Suppressor macrophage treated with lipopolysaccharide for 1 hour (primary cell): ENCODE results near the gene ARID3A.

Experiments used
- DNase-seq, 3 donors: peaks; one replicate each; pipeline ENCODE4 v3.0.0-alpha.2; 2020 to 2022

ARID3A gene

GRCh38 chr19:1007399-1008251 lies 81.8 kb downstream of the ARID3A start:
- DNase-seq: no peak

- DNase-seq: no peak
Measured at GRCh38 chr19:1008268-1009040, 82.6 kb downstream of the ARID3A start.

- no peak for DNase-seq
Measured at GRCh38 chr19:1009041-1009980, 83.5 kb downstream of the ARID3A start.

DNA sequence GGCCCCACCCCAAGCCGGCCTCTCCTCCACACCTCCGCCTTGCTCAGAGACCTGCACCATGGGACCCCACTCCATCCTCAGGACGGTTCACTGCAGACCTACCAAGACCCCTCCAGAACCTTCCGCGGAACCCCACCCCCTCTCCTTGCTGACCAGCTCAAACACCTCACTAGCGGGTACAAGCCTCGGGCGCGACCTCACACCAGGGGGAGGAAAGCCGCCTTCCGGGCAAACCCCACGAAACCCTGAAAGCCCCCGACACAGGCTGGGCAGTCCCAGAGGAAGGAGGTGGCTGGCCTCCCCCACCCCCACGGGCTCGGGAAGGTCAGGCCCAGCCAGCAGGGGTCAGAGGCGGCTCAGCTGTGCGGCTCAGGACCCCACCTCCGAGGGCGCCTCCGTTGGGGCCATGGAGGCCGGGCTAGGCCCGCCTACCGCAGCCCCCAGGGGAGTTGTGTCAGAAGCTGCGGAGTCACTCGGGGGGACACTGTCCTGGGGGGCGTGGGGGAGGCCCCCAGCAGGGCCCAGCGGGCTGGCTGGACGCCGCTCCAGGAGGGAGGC lies 84.2 kb downstream of the ARID3A start:
- DNase-seq: peak in 1 of 3 donors; percentile 21

GRCh38 chr19:1010586-1011510 lies 85.0 kb downstream of the ARID3A start:
- DNase-seq: no peak

GRCh38 chr19:1011831-1012333 lies 86.0 kb downstream of the ARID3A start:
- no peak for DNase-seq

DNA sequence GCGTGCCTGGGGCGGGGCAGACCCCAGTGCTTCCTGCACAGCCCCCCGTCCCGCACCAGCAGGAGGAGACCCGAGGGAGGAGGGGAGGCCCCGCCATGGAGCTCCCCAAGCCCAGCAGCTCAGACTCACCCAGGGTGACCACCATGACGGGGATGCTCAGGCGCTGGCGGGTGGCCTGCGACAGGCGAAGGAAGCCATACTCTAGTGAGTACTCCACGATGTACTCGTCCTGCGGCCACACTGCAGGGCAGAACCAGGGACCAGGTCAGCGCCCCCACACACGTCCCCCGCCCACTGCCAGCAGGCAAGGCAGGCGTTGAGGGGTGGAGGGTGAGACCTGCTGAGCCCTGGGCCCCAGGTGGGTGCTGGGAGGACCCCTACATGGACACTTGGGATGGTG lies 86.5 kb downstream of the ARID3A start:
- no peak for DNase-seq

GRCh38 chr19:1013218-1013617 lies 87.4 kb downstream of the ARID3A start:
- DNase-seq: no peak

DNA sequence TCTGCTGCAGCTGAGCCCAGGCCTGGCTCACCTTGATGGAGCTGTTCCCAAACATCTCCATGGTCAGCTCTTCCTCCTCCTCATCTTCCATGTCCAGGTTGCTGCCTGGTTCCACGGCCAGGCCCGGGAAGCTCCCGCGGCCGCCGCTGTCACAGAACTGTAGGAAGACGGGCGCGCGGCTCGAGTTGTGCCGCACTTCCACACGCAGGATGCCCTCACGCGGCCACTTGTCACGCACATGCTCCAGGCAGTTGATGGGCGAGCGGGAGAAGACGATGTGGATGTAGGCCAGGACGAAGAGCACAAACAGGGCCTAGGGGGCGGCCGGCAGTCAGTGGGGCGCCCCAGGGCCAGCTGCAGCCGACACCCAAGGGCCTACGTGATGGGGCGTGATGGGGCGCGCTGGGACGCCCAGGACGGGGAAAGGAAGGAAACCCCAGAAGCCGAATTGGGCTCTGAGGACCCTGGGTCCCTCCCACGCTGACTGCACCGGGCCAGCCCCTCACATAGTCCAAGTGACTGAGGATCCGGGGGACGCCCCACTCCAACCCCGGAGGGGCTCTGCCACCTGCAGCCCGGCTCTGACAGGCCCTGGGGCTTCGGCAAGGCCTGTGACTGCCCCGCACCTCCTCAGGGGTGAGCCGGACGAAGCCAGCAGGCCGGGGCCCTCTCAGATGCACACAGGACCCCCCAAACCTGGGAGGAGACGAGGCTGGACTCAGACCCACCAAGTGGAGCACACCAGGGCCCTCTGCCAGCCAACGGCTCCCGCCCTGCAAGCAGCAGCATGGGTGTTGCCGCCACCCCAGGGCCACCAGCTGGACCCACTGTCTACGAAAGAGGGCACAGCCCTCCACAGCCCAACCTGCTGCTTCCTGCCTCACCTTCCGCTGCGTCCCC lies 88.6 kb downstream of the ARID3A start:
- DNase-seq: no peak

DNA sequence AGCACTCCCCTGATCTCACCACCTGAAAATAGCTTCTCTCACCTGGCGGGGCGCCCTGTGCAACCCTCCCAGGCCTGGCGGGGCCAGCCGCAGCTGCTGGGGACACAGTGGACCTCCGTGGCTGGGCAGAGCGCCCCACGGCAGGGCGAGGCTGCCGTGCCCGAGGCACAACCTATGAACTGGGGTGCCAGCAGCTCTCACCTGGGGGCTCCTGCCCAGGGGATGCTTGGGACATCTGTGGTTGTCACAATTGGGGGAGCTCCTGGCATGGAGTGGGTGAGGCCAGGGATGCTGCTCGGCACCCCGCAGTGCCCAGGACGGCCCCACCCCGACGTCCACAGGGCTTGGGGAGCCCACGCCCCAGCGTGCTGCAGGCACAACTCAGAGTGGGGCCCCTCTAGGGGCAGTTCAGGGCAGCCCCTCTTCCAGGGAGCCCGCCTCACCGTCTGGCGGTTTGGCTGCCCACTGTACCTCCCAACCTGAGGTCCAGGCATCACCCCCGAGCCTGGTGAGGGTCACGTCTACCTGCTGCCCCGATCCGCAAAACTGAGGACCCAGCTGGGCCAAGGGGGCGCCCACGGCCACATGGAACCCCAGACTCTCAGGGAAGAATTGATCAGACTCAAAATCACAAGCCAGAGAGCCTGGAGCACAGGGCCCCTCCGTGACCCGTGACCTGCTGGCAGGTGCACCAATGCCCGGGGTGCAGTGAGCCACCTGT lies 89.4 kb downstream of the ARID3A start:
- DNase-seq: no peak

DNA sequence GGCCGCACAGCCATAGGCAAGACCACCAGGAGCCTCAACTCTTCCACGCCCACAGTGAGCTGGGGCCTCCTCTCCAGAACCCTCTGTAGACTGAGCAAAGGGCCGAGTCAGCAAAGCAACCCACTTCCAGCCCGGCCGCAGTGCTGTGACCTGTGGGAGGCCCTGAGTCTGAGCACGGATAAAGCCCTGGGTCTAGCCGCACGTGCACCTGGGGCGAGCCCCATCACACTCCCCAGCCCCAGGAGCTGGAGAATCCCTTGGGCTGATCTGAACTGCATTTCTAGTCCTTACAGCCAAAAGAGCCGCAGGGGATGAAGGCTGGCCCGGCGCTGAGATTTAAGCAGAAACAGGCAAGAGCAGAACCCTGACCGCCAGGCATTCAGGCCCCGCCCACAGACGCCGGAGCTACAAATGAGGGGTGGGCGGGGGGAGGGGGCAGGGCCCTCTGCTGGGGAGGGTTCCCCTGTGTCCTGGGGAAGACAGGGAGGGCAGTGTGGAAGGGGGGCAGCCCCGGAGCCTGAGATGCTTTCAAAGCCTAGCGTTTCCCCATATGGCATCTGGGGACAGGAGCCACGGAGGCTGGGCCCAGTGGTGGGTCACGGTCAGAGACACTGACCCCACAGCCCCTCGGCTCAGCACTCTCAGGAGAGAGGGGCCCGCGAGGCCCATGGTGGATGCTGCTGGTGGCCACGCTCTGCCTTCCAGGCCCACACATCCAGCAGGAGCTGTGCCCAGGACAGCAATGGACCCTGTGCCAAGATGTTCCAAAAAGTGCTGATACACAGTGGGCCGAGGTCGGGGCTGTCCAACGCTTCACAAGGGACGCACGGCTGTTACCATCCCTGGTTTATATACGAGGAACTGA lies 90.2 kb downstream of the ARID3A start:
- DNase-seq: no peak

- no peak for DNase-seq
Measured at GRCh38 chr19:1016647-1017114, 90.8 kb downstream of the ARID3A start.

DNA sequence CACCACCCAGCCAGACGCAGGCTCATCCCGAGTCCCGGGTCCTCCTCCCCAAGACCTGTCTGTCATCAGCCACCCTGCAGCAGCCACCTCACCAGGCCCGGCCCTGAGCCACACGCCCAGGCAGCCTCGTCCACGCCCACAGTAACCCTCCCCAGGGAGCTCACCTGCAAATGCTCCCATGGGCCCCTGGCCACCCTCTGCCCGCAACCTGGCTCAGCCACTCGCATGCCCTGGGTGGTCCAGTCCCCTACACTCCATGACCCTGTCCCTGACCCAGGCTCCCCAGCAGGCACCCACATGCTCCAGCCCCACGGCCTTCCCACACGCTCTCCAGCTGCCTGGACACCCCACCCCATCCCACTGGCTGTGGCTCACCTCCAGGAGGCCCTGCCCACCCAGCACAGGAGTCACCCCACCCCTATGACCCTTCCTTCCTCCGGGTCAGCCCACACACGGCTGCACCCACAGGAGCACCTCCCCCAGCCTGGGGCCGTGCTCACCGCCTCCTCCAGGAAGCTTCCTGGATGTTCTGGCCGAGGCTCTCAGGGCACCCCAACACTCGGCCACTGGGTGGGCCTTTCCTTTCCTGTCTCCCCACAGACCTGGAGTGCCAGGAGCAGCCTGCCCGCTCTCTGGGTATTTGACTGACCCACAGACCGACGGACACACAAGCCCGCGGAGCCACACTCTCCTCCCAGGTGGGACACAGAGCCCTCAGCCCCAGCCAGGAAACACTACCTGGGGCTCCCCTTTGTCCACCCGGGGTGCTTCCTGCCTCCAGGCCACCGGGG lies 91.5 kb downstream of the ARID3A start:
- DNase-seq: peak in 1 of 3 donors; percentile 28

DNA sequence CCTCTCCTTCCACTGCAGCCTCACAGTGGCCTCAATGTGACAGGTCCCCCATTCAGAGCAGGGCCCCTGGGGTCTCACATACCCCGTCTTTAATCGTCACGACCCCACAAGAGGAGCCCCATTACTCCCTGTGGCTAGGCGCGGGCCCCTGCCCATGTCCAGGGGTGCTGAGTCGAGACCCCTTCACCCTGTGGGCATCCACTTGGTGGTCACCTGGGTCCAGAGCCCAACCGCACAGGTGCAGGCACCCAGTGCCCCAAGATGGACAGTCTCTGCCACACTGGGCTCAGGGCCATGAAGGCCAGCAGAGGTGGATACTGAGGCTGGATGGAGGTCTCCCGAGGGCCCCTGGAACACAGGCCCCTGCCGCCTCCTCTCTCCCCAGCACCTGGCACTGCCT lies 92.1 kb downstream of the ARID3A start:
- DNase-seq: no peak

- DNase-seq: no peak
Measured at GRCh38 chr19:1018393-1018792, 92.6 kb downstream of the ARID3A start.

DNA sequence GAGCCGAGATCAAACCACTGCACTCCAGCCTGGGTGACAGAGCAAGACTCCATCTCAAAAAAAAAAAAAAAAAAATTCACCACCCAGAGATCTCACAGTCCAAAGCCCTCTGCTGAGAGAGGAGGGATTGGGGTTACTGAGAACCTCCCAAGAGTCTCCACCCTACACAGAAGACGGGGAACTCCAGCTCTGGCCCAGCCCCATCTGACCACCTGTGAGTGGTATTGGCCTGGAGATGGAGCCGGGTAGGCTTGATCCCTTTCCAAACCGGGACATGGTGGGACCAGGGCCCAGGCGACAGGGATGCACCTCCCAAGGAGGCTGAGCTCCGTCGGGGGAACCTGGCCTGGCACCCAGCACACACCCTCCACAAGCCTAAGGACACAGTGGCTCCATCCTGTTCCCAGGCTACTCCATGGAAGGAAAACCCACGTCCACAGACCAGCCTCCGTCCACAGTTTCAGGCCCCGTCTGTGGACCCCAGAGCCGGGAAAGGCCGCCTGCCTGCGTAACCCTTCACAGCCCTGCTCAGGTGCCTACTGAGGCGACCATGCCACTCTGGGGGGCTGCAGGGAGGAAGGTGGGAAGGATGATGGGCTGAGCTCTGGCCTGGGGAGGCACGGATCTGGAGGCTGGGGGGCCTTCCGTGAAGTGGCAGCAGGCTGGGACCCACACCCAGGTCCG lies 93.2 kb downstream of the ARID3A start:
- no peak for DNase-seq

DNA sequence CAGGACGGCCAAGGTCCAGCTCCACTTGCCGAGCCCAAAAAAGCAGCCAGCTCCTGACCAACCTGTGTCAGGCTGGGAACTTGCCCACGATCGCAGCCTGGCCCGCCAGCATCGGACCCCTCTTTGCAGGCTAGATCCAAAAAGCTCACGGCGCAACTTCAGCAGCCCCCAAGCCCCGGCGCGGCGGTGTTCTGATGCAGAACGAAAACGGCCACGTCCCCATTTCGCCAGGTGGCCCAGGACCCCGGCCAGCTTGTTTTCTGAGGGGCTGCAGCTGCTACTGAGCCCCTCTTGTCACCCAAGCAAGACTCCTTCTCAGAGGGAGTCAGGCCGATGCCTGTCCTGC lies 93.8 kb downstream of the ARID3A start:
- no peak for DNase-seq
